ENCODE results near the gene PCNX2. TPM values are rescaled to one million over a fixed set of nuclear protein-coding genes. Genes with fewer than 3 reads are reported as not detected.

Gene PCNX2
- total RNA-seq, 1 experiment from 2014 or later, result 15.3 TPM

GRCh38 chr1:233256789-233257188 lies 38.7 kb downstream of the PCNX2 start:
- ChIA-PET CTCF (no interaction called here), POLR2A (no interaction called here), RAD21 (ENCODE audit: low non-redundant PET in 1 of 2, low total read pairs in 2 of 2, uncharacterized antibody in 2 of 2, unreplicated experiment in 2 of 2) (no interaction called here)
- intact Hi-C loops (cut with micrococcal nuclease), result no loop called here
- Histone ChIP-seq H3K9me2 (ENCODE audit: insufficient read depth) (no peaks in the 10 kb centered on the region), H3K27ac (ENCODE audit: low read depth, low read length) (no peak overlapping the region), H4K20me1 (ENCODE audit: insufficient read depth) (no peaks in the 10 kb centered on the region), H3K9ac (ENCODE audit: low read length) (no peak overlapping the region), H3K36me3 (ENCODE audit: control insufficient read depth in 1 of 2, insufficient read depth in 2 of 2, low read length in 2 of 2) (peaks cover 5 to 13% of the 10 kb centered on the region in 2 experiments), H3K9me3 (ENCODE audit: control insufficient read depth in 1 of 2, insufficient read depth in 1 of 2, low read depth in 1 of 2, low read length in 2 of 2) (no peaks in the 10 kb centered on the region), H2AFZ (ENCODE audit: low read depth, low read length, poor library complexity, severe bottlenecking) (no peak overlapping the region), H3K79me2 (ENCODE audit: insufficient read depth, low read length) (0 out of 2 replicates have a peak, but pooled peaks cover 3% of the 10 kb centered on the region), H3K4me3 (replicated peaks in 1 of 2; ENCODE audit: low read depth in 1 of 2, low read length in 2 of 2) (no peak overlapping the region), H3K4me2 (ENCODE audit: low read length) (no peak overlapping the region), H3K4me1 (ENCODE audit: control insufficient read depth in 1 of 2, insufficient read depth in 2 of 2, low read length in 2 of 2) (peaks cover 10 to 15% of the 10 kb centered on the region in 2 experiments), H3K27me3 (ENCODE audit: insufficient read depth, low read length) (no peaks in the 10 kb centered on the region)
- BruUV-seq (replicated peaks), result no TSS peak
- ATAC-seq (no peak), DNase-seq (ENCODE audit: low read depth, low spot score) (no peak)
- TF ChIP-seq ZNF274 (IDR thresholded peaks at IDR 0.05; ENCODE audit: low read depth, low read length), result no peak
- no peak for TF ChIP-seq EGR1 (IDR thresholded peaks at IDR 0.05; ENCODE audit: low read depth)
- TF ChIP-seq FOSL1 (IDR thresholded peaks at IDR 0.05; ENCODE audit: low read depth), result no peak
- TF ChIP-seq, protein P1, sequence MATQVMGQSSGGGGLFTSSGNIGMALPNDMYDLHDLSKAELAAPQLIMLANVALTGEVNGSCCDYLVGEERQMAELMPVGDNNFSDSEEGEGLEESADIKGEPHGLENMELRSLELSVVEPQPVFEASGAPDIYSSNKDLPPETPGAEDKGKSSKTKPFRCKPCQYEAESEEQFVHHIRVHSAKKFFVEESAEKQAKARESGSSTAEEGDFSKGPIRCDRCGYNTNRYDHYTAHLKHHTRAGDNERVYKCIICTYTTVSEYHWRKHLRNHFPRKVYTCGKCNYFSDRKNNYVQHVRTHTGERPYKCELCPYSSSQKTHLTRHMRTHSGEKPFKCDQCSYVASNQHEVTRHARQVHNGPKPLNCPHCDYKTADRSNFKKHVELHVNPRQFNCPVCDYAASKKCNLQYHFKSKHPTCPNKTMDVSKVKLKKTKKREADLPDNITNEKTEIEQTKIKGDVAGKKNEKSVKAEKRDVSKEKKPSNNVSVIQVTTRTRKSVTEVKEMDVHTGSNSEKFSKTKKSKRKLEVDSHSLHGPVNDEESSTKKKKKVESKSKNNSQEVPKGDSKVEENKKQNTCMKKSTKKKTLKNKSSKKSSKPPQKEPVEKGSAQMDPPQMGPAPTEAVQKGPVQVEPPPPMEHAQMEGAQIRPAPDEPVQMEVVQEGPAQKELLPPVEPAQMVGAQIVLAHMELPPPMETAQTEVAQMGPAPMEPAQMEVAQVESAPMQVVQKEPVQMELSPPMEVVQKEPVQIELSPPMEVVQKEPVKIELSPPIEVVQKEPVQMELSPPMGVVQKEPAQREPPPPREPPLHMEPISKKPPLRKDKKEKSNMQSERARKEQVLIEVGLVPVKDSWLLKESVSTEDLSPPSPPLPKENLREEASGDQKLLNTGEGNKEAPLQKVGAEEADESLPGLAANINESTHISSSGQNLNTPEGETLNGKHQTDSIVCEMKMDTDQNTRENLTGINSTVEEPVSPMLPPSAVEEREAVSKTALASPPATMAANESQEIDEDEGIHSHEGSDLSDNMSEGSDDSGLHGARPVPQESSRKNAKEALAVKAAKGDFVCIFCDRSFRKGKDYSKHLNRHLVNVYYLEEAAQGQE (IDR thresholded peaks at IDR 0.05; ENCODE audit: low read depth), result no peak
- no peak for TF ChIP-seq RAD21 (IDR thresholded peaks at IDR 0.05; ENCODE audit: low read depth)
- TF ChIP-seq YY1 (IDR thresholded peaks at IDR 0.05; ENCODE audit: extremely low read depth, insufficient replicate concordance, low read depth, low read length), result no peak
- no peak for TF ChIP-seq SIN3A (IDR thresholded peaks at IDR 0.05; ENCODE audit: low read depth)
- no peak for TF ChIP-seq CBX3 (IDR thresholded peaks at IDR 0.05; ENCODE audit: low read depth)
- no peak for TF ChIP-seq EZH2phosphoT487 (IDR thresholded peaks at IDR 0.05; ENCODE audit: borderline replicate concordance)
- TF ChIP-seq, protein P2, sequence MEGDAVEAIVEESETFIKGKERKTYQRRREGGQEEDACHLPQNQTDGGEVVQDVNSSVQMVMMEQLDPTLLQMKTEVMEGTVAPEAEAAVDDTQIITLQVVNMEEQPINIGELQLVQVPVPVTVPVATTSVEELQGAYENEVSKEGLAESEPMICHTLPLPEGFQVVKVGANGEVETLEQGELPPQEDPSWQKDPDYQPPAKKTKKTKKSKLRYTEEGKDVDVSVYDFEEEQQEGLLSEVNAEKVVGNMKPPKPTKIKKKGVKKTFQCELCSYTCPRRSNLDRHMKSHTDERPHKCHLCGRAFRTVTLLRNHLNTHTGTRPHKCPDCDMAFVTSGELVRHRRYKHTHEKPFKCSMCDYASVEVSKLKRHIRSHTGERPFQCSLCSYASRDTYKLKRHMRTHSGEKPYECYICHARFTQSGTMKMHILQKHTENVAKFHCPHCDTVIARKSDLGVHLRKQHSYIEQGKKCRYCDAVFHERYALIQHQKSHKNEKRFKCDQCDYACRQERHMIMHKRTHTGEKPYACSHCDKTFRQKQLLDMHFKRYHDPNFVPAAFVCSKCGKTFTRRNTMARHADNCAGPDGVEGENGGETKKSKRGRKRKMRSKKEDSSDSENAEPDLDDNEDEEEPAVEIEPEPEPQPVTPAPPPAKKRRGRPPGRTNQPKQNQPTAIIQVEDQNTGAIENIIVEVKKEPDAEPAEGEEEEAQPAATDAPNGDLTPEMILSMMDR (IDR thresholded peaks at IDR 0.05 in 2 of 3, conservative IDR thresholded peaks at IDR 0.05 in 1 of 3; ENCODE audit: borderline replicate concordance in 1 of 3, insufficient read depth in 1 of 3, low read depth in 2 of 3, low read length in 2 of 3), result no peak
- TF ChIP-seq SP1 (IDR thresholded peaks at IDR 0.05; ENCODE audit: low read depth), result no peak
- TF ChIP-seq CEBPB (IDR thresholded peaks at IDR 0.05; ENCODE audit: low read depth), result no peak

All from HCT116 (cell line).